ENCODE data around the gene LOX. TPM values are rescaled to one million over a fixed set of nuclear protein-coding genes. Genes with fewer than 3 reads are reported as not detected.

The LOX gene
- total RNA-seq, 1 experiment from 2014 or later, result 0.79 TPM

- H3K79me1 ChIP-seq (ENCODE audit: insufficient read depth, low read depth, low read length, poor library complexity, severe bottlenecking), result no peaks in the 10 kb centered on the region
Observed at GRCh38 chr5:122014236-122014935, 63.7 kb downstream of the LOX start.

More at GRCh38 chr5:122014236-122014935, 63.7 kb downstream of the LOX start:
- no peak for TF ChIP-seq CTCF (conservative IDR thresholded peaks at IDR 0.05)
- no peak overlapping the region for H3K4me2 ChIP-seq (ENCODE audit: insufficient read depth, insufficient read length, low read length)
- no peak overlapping the region for H2BK20ac ChIP-seq (ENCODE audit: low read depth, low read length, poor library complexity, severe bottlenecking)
- no peaks in the 10 kb centered on the region for H3K4me1 ChIP-seq (ENCODE audit: insufficient read depth, low read length)
- H3K9ac ChIP-seq (ENCODE audit: extremely low read depth, insufficient read length, low read length), result no peak overlapping the region
- H3K23ac ChIP-seq (ENCODE audit: insufficient read length, low read depth, low read length), result no peak overlapping the region
- no peak overlapping the region for H3K18ac ChIP-seq (ENCODE audit: insufficient read length, low read depth, low read length)
- H4K20me1 ChIP-seq (ENCODE audit: control insufficient read depth, insufficient read depth, insufficient read length), result no peaks in the 10 kb centered on the region
- H4K5ac ChIP-seq (ENCODE audit: insufficient read length, low read depth, low read length), result no peak overlapping the region
- H2BK5ac ChIP-seq (ENCODE audit: insufficient read length, low read length), result no peak overlapping the region
- no peak overlapping the region for H2AK5ac ChIP-seq (ENCODE audit: insufficient read length, low read length)
- no CpG with 5 or more reads among the region's 6 CpGs for WGBS (ENCODE audit: extremely low coverage, insufficient read length, low lambda C conversion rate)
- no peak overlapping the region for H3K14ac ChIP-seq (ENCODE audit: insufficient read depth, low read length)
- no peak overlapping the region for H2BK15ac ChIP-seq (ENCODE audit: low read depth, low read length)
- Mint-ChIP-seq H3K9me3 (no peaks in the 10 kb centered on the region), H3K27me3 (ENCODE audit: low read depth) (no peaks in the 10 kb centered on the region), H3K27ac (no peak overlapping the region), H3K36me3 (ENCODE audit: insufficient read depth in 1 of 3, low read depth in 3 of 3) (no peaks in the 10 kb centered on the region), H3K4me1 (peaks cover 0 to under 1% of the 10 kb centered on the region in 2 experiments; a peak in 1 of 4 replicates), H3K4me3 (no peak overlapping the region)
- no peak overlapping the region for H2AFZ ChIP-seq (ENCODE audit: low read length)
- no peak overlapping the region for H3K27ac ChIP-seq (ENCODE audit: insufficient read length, low read depth, low read length)
- no peaks in the 10 kb centered on the region for H3K27me3 ChIP-seq (ENCODE audit: insufficient read depth, low read length)
- no peak for DNase-seq
- H3K79me2 ChIP-seq (ENCODE audit: insufficient read depth, low read length), result no peaks in the 10 kb centered on the region; the same call in 1 of the 2 replicates
- no peak overlapping the region for H3K4ac ChIP-seq (ENCODE audit: low read depth, low read length)
- H3K23me2 ChIP-seq (ENCODE audit: insufficient read length, low read depth, low read length, poor library complexity, severe bottlenecking), result no peaks in the 10 kb centered on the region
- H3K56ac ChIP-seq (ENCODE audit: insufficient read length, low read depth, low read length), result no peak overlapping the region
- H2BK12ac ChIP-seq (ENCODE audit: insufficient read length, low read depth, low read length), result no peak overlapping the region
- no peak overlapping the region for H4K8ac ChIP-seq (replicated peaks; ENCODE audit: insufficient read length, low read depth, low read length)
- no peak overlapping the region for H3T11ph ChIP-seq (ENCODE audit: low read length)
- H4K91ac ChIP-seq (ENCODE audit: insufficient read length, low read depth, low read length), result no peak overlapping the region
- no peaks in the 10 kb centered on the region for H3K9me3 ChIP-seq (ENCODE audit: control insufficient read depth, low read depth, low read length)
- no peak overlapping the region for H2BK120ac ChIP-seq (ENCODE audit: low read depth, low read length, poor library complexity, severe bottlenecking)

Other genes starting within 250 kb of the LOX start
- not detected in 2 replicates for gene FTMT, start 226.4 kb downstream of the LOX start, total RNA-seq (2021)
- 21.5 and 21.7 TPM in 2 replicates for gene SRFBP1, start 116.3 kb downstream of the LOX start, total RNA-seq (2021)
- gene ZNF474, start 51.3 kb upstream of the LOX start, total RNA-seq (2021), result not detected in 2 replicates
- 2.6 and 3.0 TPM in 2 replicates for gene SNCAIP, start 234.0 kb upstream of the LOX start, total RNA-seq (2021)